GM23338 (cell line): ENCODE results near the gene PLD5. TPM values are rescaled to one million over a fixed set of nuclear protein-coding genes. Genes with fewer than 3 reads are reported as not detected.

ENCODE experiments used
- ATAC-seq: fragments of 200-7000 bp; cut with Tn5 transposase; 3 replicates; pipeline ENCODE4 v1.9.1; 2020
- DNase-seq: peaks from one replicate; pipeline ENCODE4 v3.0.0-alpha.2; 2015; ENCODE audit warnings: low spot score
- H2AFZ ChIP-seq: fragments of 200-600 bp; sonication (generic); 2 replicates; pipeline ENCODE4 v1.8.0; 2016; ENCODE audit warnings: antibody characterized with exemption, mild to moderate bottlenecking, moderate library complexity
- H3F3A ChIP-seq: fragments of 200-600 bp; sonication (generic); replicated peaks from 2 replicates; pipeline ENCODE4 v1.8.0; 2017; ENCODE audit warnings: antibody characterized with exemption, mixed run types, low read depth
- H3K27ac ChIP-seq: fragments of 200-600 bp; sonication (generic); 2 replicates; pipeline ENCODE4 v1.6.1; 2016; ENCODE audit warnings: low read depth
- H3K27me3 ChIP-seq: fragments of 200-600 bp; sonication (generic); 2 replicates; pipeline ENCODE4 v1.8.0; 2016; ENCODE audit warnings: mild to moderate bottlenecking, mixed run types, moderate library complexity; ENCODE audit not compliant: insufficient read depth
- H3K36me3 ChIP-seq: fragments of 200-600 bp; sonication (generic); 2 replicates; pipeline ENCODE4 v1.8.0; 2016; ENCODE audit warnings: mild to moderate bottlenecking; ENCODE audit not compliant: insufficient read depth
- H3K4me1 ChIP-seq: fragments of 200-600 bp; sonication (generic); 2 replicates; pipeline ENCODE4 v1.8.0; 2016; ENCODE audit warnings: mild to moderate bottlenecking, moderate library complexity; ENCODE audit not compliant: insufficient read depth
- H3K4me2 ChIP-seq: fragments of 200-600 bp; sonication (generic); 2 replicates; pipeline ENCODE4 v1.7.1; 2017; ENCODE audit warnings: mixed run types
- H3K4me3 ChIP-seq: fragments of 200-600 bp; sonication (generic); 2 replicates; pipeline ENCODE4 v1.6.1; 2016; ENCODE audit warnings: mixed run types
- H3K79me2 ChIP-seq: fragments of 200-600 bp; sonication (generic); replicated peaks from 2 replicates; pipeline ENCODE4 v1.8.0; 2017; ENCODE audit warnings: mild to moderate bottlenecking; ENCODE audit not compliant: insufficient read depth
- H3K9me2 ChIP-seq: fragments of 200-600 bp; sonication (generic); 2 replicates; pipeline ENCODE4 v1.8.0; 2017; ENCODE audit not compliant: insufficient read depth
- H4K20me1 ChIP-seq: fragments of 200-600 bp; sonication (generic); replicated peaks from 2 replicates; pipeline ENCODE4 v1.8.0; 2017; ENCODE audit warnings: mild to moderate bottlenecking; ENCODE audit not compliant: insufficient read depth
- H3K27ac Mint-ChIP-seq: 2 replicates; pipeline ENCODE4 v1.8.0; 2020; ENCODE audit warnings: inconsistent platforms, mild to moderate bottlenecking, moderate library complexity, mixed read lengths
- H3K27me3 Mint-ChIP-seq: 3 replicates; pipeline ENCODE4 v1.8.0; 2022; ENCODE audit warnings: low read depth, mild to moderate bottlenecking, moderate library complexity, mixed read lengths, inconsistent platforms; ENCODE audit not compliant: insufficient read depth, poor library complexity
- H3K36me3 Mint-ChIP-seq: 3 replicates; pipeline ENCODE4 v1.8.0; 2021; ENCODE audit warnings: low read depth, mild to moderate bottlenecking, inconsistent platforms, moderate library complexity, mixed read lengths
- H3K4me1 Mint-ChIP-seq: 3 replicates; pipeline ENCODE4 v1.8.0; 2020; ENCODE audit warnings: mild to moderate bottlenecking, inconsistent platforms, mixed read lengths
- H3K4me3 Mint-ChIP-seq: 3 replicates; pipeline ENCODE4 v1.8.0; 2021; ENCODE audit warnings: moderate library complexity, mild to moderate bottlenecking, inconsistent platforms, mixed read lengths
- H3K9me3 Mint-ChIP-seq: 3 replicates; pipeline ENCODE4 v1.8.0; 2020; ENCODE audit warnings: moderate library complexity, mild to moderate bottlenecking, inconsistent platforms, mixed read lengths
- CTCF ChIP-seq, 2 experiments: fragments of 200-600 bp in 1 of 2; sonication (generic) in 1 of 2; conservative IDR thresholded peaks; 2 replicates each; pipeline versions ENCODE4 v1.5.1 to v1.6.1; 2016 to 2017; ENCODE audit warnings: antibody characterized with exemption in 2 of 2, low read depth in 2 of 2, mild to moderate bottlenecking in 2 of 2, moderate library complexity in 1 of 2
- ETS1 ChIP-seq: IDR thresholded peaks from 2 replicates; pipeline ENCODE4 v1.6.1; 2016; ENCODE audit warnings: antibody characterized with exemption
- EZH2 ChIP-seq: fragments of 200-600 bp; sonication (generic); IDR thresholded peaks from one replicate; pipeline ENCODE4 v1.8.0; 2017; ENCODE audit warnings: antibody characterized with exemption, mild to moderate bottlenecking, low read depth; ENCODE audit not compliant: unreplicated experiment
- EZH2phosphoT487 ChIP-seq: fragments of 200-600 bp; sonication (generic); IDR thresholded peaks from one replicate; pipeline ENCODE4 v1.8.1; 2018; ENCODE audit warnings: antibody characterized with exemption; ENCODE audit not compliant: unreplicated experiment
- JUNB ChIP-seq: IDR thresholded peaks from one replicate; pipeline ENCODE4 v1.6.1; 2016; ENCODE audit warnings: antibody characterized with exemption; ENCODE audit not compliant: unreplicated experiment
- REST ChIP-seq: IDR thresholded peaks from one replicate; pipeline ENCODE4 v1.6.1; 2018; ENCODE audit warnings: antibody characterized with exemption; ENCODE audit not compliant: unreplicated experiment
- STAT1 ChIP-seq: IDR thresholded peaks from one replicate; pipeline ENCODE4 v1.6.1; 2016; ENCODE audit warnings: antibody characterized with exemption; ENCODE audit not compliant: unreplicated experiment
- ZNF462 ChIP-seq: fragments of 250-450 bp; sonication (Bioruptor Pico); IDR thresholded peaks from 2 replicates; pipeline ENCODE4 v1.5.0; 2020; ENCODE audit warnings: mild to moderate bottlenecking, moderate library complexity
- polyA plus RNA-seq: library from polyadenylated mRNA; unstranded; fragments of >200 nt; fragmentation: Nextera tagmentation; extraction: Ambion mirVana; gene quantifications from 2 replicates; pipeline ENCODE4 v1.2.1, GENCODE V29; 2016
- total RNA-seq: library from RNA; depleted of rRNA; stranded (reverse); fragments of >200 nt; shearing (Covaris generic); gene quantifications from 2 replicates; pipeline ENCODE4 v1.2.3, GENCODE V29; 2014

The PLD5 gene
- total and polyA plus RNA-seq, 2 experiments from 2014 or later: 5.5 to 5.8 TPM

GRCh38 chr1:242405947-242406346, 118.5 kb downstream of the PLD5 start:
- no peak for DNase-seq
- Histone ChIP-seq H3K9me2 (peaks cover 3% of the 10 kb centered on the region; the same call in 1 of the 2 replicates), H2AFZ (no peak overlapping the region), H3K27me3 (no peaks in the 10 kb centered on the region), H3K4me2 (no peak overlapping the region), H4K20me1 (no peaks in the 10 kb centered on the region; the same call in 1 of the 2 replicates), H3K27ac (no peak overlapping the region), H3K79me2 (no peaks in the 10 kb centered on the region), H3K36me3 (no peaks in the 10 kb centered on the region), H3K4me3 (no peak overlapping the region), H3K4me1 (no peaks in the 10 kb centered on the region), H3F3A (no peaks in the 10 kb centered on the region)
- ATAC-seq: no peak
- H3K4me3 Mint-ChIP-seq: no peak overlapping the region
- H3K36me3 Mint-ChIP-seq: peaks cover 10% of the 10 kb centered on the region
- H3K27ac Mint-ChIP-seq: peak overlapping the region; percentile 51
- no peak for TF ChIP-seq JUNB
- no peak for TF ChIP-seq STAT1
- TF ChIP-seq CTCF (conservative IDR thresholded peaks at IDR 0.05; ENCODE audit: low read depth in 2 of 2): no peak
- peaks cover 17% of the 10 kb centered on the region for H3K9me3 Mint-ChIP-seq
- H3K4me1 Mint-ChIP-seq: peaks cover 2% of the 10 kb centered on the region; the same call in 1 of the 3 replicates
- H3K27me3 Mint-ChIP-seq: no peaks in the 10 kb centered on the region

- H3K27ac ChIP-seq: no peak overlapping the region
- H2AFZ ChIP-seq: no peak overlapping the region
- Mint-ChIP-seq H3K36me3 (peaks cover 7% of the 10 kb centered on the region; the same call in 2 of the 3 replicates), H3K27me3 (no peaks in the 10 kb centered on the region), H3K9me3 (peaks cover 10% of the 10 kb centered on the region), H3K27ac (no peak overlapping the region), H3K4me3 (no peak overlapping the region), H3K4me1 (peaks cover 2% of the 10 kb centered on the region; the same call in 1 of the 3 replicates)
- no peak overlapping the region for H3K4me2 ChIP-seq
- no peaks in the 10 kb centered on the region for H3K4me1 ChIP-seq
- ATAC-seq: no peak
- no peak overlapping the region for H3K4me3 ChIP-seq
- H3K27me3 ChIP-seq: no peaks in the 10 kb centered on the region
- no peaks in the 10 kb centered on the region; the same call in 1 of the 2 replicates for H4K20me1 ChIP-seq
- DNase-seq: no peak
- H3K9me2 ChIP-seq: no peaks in the 10 kb centered on the region
- H3F3A ChIP-seq: no peaks in the 10 kb centered on the region
- no peaks in the 10 kb centered on the region for H3K36me3 ChIP-seq
- H3K79me2 ChIP-seq: no peaks in the 10 kb centered on the region
- no peak for TF ChIP-seq ZNF462 (CRISPR knock-in tag)
- TF ChIP-seq ETS1: no peak
- no peak for TF ChIP-seq REST
- TF ChIP-seq JUNB: no peak
- TF ChIP-seq EZH2: no peak
- TF ChIP-seq STAT1: no peak
- TF ChIP-seq EZH2phosphoT487: no peak
Measured at GRCh38 chr1:242404296-242404695, 120.2 kb downstream of the PLD5 start.
